Fibroblast of the aortic adventitia (primary cell): ENCODE measurements around the gene WDR46. TPM values are rescaled to one million over a fixed set of nuclear protein-coding genes. Genes with fewer than 3 reads are reported as not detected.
A peak's percentile ranks its signal among the peaks of the same experiment; 100 is the strongest.
"Not testable (repeated sequence)": the region's sequence is repeated elsewhere in the genome, so short reads cannot be mapped to it uniquely, and the experiment has no call there.

Experiments used
- DNase-seq: peaks from one replicate; pipeline ENCODE4 v3.0.0-alpha.2; 2010; ENCODE audit warnings: low read depth
- H3K4me3 ChIP-seq: 2 replicates; pipeline ENCODE4 v1.5.1; 2011; ENCODE audit warnings: low read depth, mild to moderate bottlenecking, control low read depth, low read length, moderate library complexity
- total RNA-seq: library from RNA; depleted of rRNA; stranded (reverse); fragments of >200 nt; gene quantifications from 2 replicates; pipeline ENCODE4 v1.2.3, GENCODE V29; 2012; ENCODE audit warnings: low replicate concordance
- TF ChIP-seq, protein P1 (sequence below): IDR thresholded peaks from 2 replicates; pipeline ENCODE4 v1.5.1; 2011; ENCODE audit warnings: mild to moderate bottlenecking, low read length, control low read depth, inconsistent platforms; ENCODE audit not compliant: insufficient read depth

Gene WDR46
- total RNA-seq, 1 donor: 85.0 TPM

DNA sequence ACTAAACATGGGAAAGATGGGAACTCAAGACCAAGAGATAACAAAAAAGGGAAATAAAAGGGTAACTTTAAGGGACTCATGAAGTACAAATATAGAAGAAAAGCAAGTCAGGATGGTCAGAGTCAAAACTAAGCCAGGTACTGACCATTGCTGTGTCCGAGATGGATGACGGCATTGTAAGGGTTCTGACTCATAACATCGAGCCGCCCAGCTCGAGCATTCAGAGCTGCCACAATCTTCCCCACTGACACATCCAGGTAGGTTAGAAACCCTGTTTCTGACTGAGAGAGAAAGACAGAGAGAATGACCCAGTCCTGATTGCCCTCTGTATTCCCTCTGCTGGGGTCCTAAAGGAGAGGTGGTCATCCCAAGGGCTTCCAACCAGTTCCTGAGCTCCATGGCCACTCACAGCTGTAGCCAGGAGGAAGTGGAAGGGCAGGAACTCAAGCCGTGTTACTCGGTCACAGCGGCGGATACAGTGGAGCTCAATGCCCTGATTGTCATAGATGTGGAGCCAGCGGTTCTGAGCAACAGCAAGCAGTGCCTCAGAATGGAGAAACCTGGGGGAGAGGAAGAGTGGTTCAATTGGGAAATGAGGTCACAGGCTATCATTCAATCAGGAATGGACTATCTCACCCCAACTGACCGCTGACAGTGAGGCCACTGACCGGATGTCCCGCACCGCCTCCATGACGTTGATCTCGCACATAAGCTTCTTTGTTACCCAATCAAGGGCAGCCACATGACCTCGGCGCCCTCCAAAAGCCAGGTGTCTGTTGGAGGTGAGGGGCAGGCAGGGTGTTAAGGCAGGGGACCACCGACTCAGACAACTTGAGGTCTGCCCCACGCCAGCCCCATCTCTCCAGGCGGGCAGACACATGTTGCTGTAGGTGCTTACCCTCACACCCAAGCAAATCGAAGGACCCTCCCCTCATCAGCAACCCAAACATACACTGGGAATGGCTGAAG is 1.8 kb downstream of the WDR46 start:
- DNase-seq: no peak
- H3K4me3 ChIP-seq: no peak overlapping the region

DNA sequence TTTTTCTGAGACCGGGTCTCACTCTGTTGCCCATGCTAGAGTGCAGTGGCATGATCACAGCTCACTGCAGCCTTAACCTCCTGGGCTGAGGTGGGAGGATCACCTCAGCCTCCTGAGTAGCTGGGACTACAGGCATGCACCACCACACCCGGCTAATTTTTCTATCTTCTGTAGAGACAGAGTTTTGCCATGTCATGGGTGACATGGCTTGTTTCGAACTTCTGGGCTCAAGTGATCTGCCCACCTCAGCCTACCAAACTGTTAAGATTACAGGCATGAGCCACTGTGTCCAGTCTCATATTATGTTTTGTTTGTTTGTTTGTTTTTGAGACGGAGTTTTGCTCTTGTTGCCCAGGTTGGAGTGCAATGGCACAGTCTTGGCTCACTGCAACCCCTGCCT is 3.8 kb downstream of the WDR46 start:
- not testable (repeated sequence) for DNase-seq, H3K4me3 ChIP-seq

More for the DNA sequence above, 1.8 kb downstream of the WDR46 start:
- TF ChIP-seq, protein P1, sequence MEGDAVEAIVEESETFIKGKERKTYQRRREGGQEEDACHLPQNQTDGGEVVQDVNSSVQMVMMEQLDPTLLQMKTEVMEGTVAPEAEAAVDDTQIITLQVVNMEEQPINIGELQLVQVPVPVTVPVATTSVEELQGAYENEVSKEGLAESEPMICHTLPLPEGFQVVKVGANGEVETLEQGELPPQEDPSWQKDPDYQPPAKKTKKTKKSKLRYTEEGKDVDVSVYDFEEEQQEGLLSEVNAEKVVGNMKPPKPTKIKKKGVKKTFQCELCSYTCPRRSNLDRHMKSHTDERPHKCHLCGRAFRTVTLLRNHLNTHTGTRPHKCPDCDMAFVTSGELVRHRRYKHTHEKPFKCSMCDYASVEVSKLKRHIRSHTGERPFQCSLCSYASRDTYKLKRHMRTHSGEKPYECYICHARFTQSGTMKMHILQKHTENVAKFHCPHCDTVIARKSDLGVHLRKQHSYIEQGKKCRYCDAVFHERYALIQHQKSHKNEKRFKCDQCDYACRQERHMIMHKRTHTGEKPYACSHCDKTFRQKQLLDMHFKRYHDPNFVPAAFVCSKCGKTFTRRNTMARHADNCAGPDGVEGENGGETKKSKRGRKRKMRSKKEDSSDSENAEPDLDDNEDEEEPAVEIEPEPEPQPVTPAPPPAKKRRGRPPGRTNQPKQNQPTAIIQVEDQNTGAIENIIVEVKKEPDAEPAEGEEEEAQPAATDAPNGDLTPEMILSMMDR: no peak

DNA sequence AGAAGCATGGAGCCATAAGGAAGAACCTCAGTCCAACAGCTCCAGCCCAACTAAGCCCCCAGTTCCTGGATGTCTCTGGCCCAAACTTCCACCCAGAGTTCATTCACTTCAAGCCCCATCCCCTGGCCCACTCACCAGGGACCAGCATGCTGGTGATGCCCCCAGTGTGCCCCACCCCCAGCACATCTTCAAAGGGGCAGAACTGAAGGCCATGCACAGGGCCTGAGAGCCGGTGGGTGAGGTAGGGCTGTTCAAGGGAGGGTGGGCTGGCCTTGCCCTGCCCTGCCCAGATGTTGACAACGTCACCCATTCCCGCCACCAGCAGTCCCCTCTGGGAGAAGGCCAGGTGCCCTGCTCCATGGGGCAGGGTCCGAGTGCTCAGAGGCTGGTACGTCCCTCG is 8.5 kb downstream of the WDR46 start:
- no peak for DNase-seq
- TF ChIP-seq, protein P1: no peak
- H3K4me3 ChIP-seq: no peak overlapping the region

DNA sequence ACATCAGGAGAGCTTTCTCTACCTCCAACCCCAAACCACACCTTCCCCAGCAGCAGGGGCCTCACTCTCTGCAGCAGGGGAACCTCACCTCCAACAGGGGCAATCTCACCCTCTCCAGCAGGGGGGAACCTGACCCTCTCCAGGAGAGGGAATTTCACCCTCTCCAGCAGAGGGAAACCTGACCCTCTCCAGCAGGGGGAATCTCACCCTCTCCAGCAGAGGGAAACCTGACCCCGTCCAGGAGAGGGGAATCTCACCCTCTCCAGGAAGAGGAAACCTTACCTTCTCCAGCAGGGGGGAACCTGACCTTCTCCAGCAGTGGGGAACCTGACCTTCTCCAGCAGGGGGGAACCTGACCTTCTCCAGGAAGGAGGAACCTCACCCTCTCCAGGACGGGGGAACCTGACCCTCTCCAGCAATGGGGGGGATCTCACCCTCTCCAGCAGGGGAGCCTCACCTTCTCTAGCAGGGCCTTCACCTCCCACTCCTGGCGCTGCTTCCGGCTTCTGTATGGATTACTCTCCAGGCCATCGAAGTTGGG is 9.0 kb downstream of the WDR46 start:
- TF ChIP-seq, protein P1: peak; percentile 60
- no peak overlapping the region for H3K4me3 ChIP-seq
- peak; percentile 40 for DNase-seq

DNA sequence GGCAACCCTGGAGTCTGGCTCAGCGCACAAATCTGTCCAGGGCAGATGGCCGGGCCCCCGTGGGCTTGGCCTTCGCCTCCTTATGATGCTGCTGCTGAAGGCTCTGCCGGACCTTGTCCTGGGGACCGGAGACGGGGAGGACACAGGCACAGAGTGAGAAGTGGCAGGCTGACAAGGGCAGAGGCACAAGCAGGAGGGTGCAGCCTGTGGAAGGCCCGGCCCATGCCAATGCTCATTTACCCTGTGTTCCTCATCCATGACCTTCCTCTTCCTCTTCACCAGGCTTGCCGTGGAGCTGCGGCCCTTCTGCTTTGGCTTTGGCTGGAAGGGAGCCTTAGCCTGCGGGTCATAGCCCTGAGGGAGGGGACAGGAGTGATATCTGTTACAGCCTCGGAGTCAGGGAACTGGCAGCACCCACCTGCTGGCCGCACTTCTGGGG is 9.8 kb downstream of the WDR46 start:
- no peak overlapping the region for H3K4me3 ChIP-seq
- TF ChIP-seq, protein P1: no peak
- no peak for DNase-seq

DNA sequence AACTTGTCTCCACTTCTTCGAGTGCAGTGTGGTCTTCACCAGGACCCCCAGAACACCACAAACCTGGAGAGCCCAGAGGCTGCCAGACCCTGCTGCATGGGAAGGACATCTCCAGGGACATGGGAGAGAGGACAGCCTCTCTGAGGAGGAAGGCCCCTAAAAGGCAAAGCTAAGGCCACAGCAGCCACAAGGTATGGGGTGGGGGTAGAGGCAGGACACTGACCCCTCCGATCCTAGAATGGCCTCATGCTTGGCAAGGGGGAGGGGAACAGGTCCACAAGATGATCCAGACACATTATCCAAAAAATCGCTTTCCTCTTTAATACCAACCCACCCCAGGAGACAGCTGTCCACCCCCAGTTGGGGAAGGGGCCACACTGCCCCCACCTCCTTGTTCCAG is 10.2 kb downstream of the WDR46 start:
- H3K4me3 ChIP-seq: no peak overlapping the region
- TF ChIP-seq, protein P1: no peak
- no peak for DNase-seq

DNA sequence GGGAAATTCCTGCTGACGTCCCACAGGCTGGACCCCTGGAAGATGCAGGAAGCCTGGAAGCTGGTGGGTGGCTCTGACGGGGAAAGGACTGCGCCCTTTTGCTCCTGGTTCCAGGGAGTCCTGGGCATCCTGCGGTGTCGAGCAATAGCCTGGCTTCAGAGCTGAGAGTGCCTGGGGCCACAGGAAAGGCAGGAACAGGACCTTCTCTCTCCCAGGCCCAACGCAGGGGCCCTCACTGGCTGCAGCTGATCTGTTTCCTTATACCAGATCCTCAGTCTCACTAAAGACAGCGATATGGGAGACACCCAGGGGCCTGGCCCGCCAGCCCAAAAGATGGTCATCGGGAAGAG is 10.7 kb downstream of the WDR46 start:
- no peak overlapping the region for H3K4me3 ChIP-seq
- TF ChIP-seq, protein P1: no peak
- no peak for DNase-seq
